Bronchial epithelial cell (primary cell): ENCODE measurements around the gene ADRA2A. TPM values are rescaled to one million over a fixed set of nuclear protein-coding genes. Genes with fewer than 3 reads are reported as not detected.

ENCODE experiments used
- DNase-seq: peaks from one replicate; pipeline ENCODE4 v3.0.0-alpha.2; 2010; ENCODE audit warnings: low read depth
- FAIRE-seq: peaks from 2 replicates; lab custom pipeline; 2011; peaks lifted over from hg19 to GRCh38; lab: Jason Lieb, UNC
- H3K27me3 ChIP-seq: 2 replicates; pipeline ENCODE4 v1.5.1; 2011; ENCODE audit warnings: low read length; ENCODE audit not compliant: control insufficient read depth, insufficient read depth
- H3K36me3 ChIP-seq: 2 replicates; pipeline ENCODE4 v1.5.1; 2011; ENCODE audit warnings: low read length; ENCODE audit not compliant: control insufficient read depth, insufficient read depth
- H3K4me3 ChIP-seq: 2 replicates; pipeline ENCODE4 v1.5.1; 2011; ENCODE audit warnings: mild to moderate bottlenecking, low read depth, low read length, control low read depth
- total RNA-seq: library from RNA; depleted of rRNA; stranded (reverse); fragments of >200 nt; gene quantifications from 2 replicates; pipeline ENCODE4 v1.2.1, GENCODE V29; 2014
- TF ChIP-seq, protein P1 (sequence below): IDR thresholded peaks from 2 replicates; pipeline ENCODE4 v1.5.1; 2011; ENCODE audit warnings: mild to moderate bottlenecking, moderate library complexity, low read length, control low read depth, inconsistent platforms; ENCODE audit not compliant: insufficient read depth, severe bottlenecking

The ADRA2A gene
- total RNA-seq, 1 donor from 2014 or later: not detected

DNA sequence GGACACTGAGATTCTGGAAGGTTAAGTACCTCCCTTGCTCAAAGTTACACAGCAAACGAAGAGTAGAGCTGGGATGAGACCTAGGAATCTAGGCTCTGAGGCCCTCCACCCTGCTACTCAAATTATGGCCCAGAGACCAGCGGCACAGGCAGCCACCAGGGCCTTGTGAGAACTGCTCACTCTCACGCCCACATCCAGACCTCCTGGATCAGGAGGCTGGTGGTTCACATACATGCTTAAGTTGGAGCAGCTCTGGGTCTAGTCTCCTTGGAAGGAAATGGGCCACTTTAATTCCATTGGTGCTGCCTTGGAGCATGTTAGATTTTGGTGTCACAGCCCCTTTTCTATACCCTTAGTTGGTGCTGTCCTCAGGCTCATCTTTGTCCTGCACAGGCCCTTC is 41.9 kb downstream of the ADRA2A start:
- FAIRE-seq: no peak
- no peak for DNase-seq
- H3K4me3 ChIP-seq: no peak overlapping the region
- TF ChIP-seq, protein P1, sequence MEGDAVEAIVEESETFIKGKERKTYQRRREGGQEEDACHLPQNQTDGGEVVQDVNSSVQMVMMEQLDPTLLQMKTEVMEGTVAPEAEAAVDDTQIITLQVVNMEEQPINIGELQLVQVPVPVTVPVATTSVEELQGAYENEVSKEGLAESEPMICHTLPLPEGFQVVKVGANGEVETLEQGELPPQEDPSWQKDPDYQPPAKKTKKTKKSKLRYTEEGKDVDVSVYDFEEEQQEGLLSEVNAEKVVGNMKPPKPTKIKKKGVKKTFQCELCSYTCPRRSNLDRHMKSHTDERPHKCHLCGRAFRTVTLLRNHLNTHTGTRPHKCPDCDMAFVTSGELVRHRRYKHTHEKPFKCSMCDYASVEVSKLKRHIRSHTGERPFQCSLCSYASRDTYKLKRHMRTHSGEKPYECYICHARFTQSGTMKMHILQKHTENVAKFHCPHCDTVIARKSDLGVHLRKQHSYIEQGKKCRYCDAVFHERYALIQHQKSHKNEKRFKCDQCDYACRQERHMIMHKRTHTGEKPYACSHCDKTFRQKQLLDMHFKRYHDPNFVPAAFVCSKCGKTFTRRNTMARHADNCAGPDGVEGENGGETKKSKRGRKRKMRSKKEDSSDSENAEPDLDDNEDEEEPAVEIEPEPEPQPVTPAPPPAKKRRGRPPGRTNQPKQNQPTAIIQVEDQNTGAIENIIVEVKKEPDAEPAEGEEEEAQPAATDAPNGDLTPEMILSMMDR: no peak
- H3K36me3 ChIP-seq: no peaks in the 10 kb centered on the region
- no peaks in the 10 kb centered on the region for H3K27me3 ChIP-seq

DNA sequence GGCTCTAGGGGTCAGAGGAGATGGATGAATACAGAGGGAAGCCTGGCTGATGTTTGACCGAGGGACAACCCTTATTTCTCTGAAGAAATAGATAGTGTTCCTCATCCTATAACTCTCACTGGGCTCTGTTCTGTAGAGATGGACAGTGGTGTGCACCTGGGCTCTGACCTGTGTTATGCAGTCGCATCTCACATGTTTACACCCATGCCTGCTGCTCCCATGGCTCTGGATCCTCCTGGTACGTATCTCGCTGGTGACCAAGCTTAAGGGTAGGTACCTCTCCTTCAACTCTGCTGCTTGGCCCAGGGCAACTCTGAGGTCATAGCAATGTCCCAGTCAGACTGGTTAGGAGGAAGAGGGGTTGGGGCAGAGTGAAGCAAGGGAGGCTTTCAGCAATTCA is 42.8 kb downstream of the ADRA2A start:
- H3K4me3 ChIP-seq: no peak overlapping the region
- FAIRE-seq: no peak
- no peaks in the 10 kb centered on the region for H3K27me3 ChIP-seq
- TF ChIP-seq, protein P1: no peak
- no peak for DNase-seq
- H3K36me3 ChIP-seq: no peaks in the 10 kb centered on the region

DNA sequence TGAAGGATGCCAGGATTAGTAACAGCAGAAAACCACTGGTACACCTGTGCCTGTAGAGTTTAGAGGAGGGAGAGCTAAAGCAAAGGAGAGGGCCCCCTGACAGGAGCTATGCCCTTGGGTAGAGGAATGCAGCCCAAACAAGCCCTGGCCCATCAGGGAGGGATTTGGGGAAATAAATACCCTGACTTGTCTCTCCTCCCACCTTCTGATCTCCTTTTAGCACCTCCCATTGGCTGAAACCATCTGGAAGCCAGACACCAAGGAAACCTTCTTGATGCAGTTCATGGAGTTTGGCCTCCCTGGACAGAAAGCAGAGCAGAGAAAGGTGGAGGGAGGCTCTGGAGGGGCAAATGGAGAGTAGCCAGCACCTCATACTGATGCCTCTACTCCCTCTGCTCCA is 45.3 kb downstream of the ADRA2A start:
- Histone ChIP-seq H3K27me3 (no peaks in the 10 kb centered on the region), H3K36me3 (no peaks in the 10 kb centered on the region), H3K4me3 (no peak overlapping the region)
- TF ChIP-seq, protein P1: no peak
- FAIRE-seq: no peak
- DNase-seq: no peak

DNA sequence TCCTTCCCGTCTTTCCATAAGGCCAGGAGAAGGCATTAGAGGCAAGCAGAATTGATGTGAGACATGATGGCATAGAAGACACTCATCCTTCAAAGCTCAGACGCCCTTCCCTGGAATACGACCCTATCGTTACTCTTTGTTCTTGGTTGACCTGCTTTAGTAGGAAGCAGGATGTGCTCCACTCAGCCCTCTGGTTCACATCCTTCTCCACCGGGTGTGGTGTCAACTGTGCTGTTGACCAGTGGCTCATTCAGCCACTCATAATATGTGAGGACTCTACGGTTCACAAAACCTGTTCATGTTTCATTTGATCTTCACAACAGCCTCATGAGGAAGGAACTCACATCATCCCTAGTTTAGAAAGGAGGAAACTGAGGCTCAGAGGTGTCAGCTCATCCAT is 47.1 kb downstream of the ADRA2A start:
- H3K27me3 ChIP-seq: no peaks in the 10 kb centered on the region
- H3K4me3 ChIP-seq: no peak overlapping the region
- TF ChIP-seq, protein P1: no peak
- FAIRE-seq: no peak
- DNase-seq: no peak
- H3K36me3 ChIP-seq: no peaks in the 10 kb centered on the region

DNA sequence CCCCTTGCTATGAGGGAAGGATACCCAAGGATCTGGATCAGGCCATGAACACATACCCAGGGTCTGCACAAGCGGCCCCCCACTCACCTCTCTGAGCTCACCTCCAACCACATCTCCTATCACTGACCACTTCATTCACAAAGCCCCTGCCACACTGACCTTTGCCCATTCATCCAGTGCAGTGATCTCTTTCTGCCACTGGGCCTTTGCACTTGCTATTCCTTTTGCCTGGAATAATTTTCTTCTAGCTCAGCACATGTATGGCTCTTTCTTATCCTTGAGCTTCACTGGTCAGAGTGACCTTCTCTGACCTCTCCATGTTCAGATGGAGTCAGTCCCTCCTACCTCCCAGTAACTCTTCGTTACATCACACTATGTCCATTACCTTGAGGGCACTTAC is 48.3 kb downstream of the ADRA2A start:
- no peak for FAIRE-seq
- Histone ChIP-seq H3K27me3 (no peaks in the 10 kb centered on the region), H3K36me3 (no peaks in the 10 kb centered on the region), H3K4me3 (no peak overlapping the region)
- DNase-seq: no peak
- TF ChIP-seq, protein P1: no peak

DNA sequence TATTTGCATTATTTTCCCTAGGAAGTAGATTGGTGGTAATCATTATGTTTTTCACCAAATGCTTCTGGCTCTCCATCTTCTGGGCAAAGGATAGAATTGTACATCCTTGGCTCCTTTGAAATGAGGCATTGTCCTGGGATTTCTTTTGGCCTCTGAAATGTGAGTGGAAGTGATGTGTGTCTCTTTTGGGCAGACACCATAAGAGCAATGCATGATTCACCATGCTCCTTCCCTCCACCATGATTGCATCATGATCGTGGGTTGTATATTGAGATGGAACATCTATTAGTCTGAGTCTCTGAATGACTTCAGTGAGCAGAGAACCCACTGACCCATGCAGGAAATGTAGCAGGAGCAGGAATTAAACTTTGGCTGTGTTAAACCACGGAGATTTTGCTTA is 49.2 kb downstream of the ADRA2A start:
- H3K4me3 ChIP-seq: no peak overlapping the region
- H3K27me3 ChIP-seq: no peaks in the 10 kb centered on the region
- DNase-seq (peak; percentile 19), FAIRE-seq (no peak)
- TF ChIP-seq, protein P1: no peak
- no peaks in the 10 kb centered on the region for H3K36me3 ChIP-seq
